Measurements from ENCODE around the gene G3BP1.

The G3BP1 gene

DNA sequence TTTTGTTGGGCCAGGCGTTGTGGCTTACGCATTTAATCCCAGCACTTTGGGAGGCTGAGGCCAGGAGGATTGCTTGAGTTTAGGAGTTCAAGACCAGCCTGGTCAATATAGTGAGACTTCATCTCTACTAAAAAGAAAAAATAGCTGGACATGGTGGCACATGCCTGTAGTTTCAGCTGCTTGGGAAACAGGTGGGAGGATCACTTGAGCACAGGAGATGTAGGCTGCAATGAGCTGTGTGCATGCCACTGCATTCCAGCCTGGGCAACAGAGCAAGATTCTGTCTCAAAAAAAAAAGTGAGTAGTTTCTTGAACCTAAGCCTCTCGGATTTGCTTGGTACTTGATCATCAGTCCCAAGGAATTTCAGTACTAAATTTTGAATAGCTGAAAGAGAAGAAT, 26.9 kb downstream of the G3BP1 start:
- no peaks in the 10 kb centered on the region for H3K9me3 ChIP-seq (ENCODE audit: control insufficient read depth, insufficient read depth, low read length)
- H3K9me2 ChIP-seq (replicated peaks; ENCODE audit: control insufficient read depth, low read length): no peaks in the 10 kb centered on the region
- H3F3A ChIP-seq (ENCODE audit: control insufficient read depth, insufficient read depth): peaks cover 8% of the 10 kb centered on the region; the same call in 1 of the 2 replicates
- H3K79me2 ChIP-seq (ENCODE audit: control insufficient read depth, low read length): peaks cover 58% of the 10 kb centered on the region
- peaks cover 8% of the 10 kb centered on the region; the same call in 1 of the 2 replicates for H4K20me1 ChIP-seq (ENCODE audit: control insufficient read depth, insufficient read depth, low read depth, low read length)
- no peak overlapping the region for H3K27ac ChIP-seq (ENCODE audit: low read depth, low read length)
- no peak overlapping the region for H3K4me3 ChIP-seq (ENCODE audit: low read length)
- H3K36me3 ChIP-seq (ENCODE audit: control insufficient read depth, low read length): peaks cover 98% of the 10 kb centered on the region
- H3K4me2 ChIP-seq (ENCODE audit: low read length): no peak overlapping the region
- no peak for TF ChIP-seq EZH2phosphoT487 (IDR thresholded peaks at IDR 0.05; ENCODE audit: borderline replicate concordance, low read length)
- TF ChIP-seq, protein P1, sequence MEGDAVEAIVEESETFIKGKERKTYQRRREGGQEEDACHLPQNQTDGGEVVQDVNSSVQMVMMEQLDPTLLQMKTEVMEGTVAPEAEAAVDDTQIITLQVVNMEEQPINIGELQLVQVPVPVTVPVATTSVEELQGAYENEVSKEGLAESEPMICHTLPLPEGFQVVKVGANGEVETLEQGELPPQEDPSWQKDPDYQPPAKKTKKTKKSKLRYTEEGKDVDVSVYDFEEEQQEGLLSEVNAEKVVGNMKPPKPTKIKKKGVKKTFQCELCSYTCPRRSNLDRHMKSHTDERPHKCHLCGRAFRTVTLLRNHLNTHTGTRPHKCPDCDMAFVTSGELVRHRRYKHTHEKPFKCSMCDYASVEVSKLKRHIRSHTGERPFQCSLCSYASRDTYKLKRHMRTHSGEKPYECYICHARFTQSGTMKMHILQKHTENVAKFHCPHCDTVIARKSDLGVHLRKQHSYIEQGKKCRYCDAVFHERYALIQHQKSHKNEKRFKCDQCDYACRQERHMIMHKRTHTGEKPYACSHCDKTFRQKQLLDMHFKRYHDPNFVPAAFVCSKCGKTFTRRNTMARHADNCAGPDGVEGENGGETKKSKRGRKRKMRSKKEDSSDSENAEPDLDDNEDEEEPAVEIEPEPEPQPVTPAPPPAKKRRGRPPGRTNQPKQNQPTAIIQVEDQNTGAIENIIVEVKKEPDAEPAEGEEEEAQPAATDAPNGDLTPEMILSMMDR (IDR thresholded peaks at IDR 0.05; ENCODE audit: low read depth, low read length, poor library complexity, severe bottlenecking): no peak
- no peaks in the 10 kb centered on the region for H3K4me1 ChIP-seq (ENCODE audit: control insufficient read depth, low read length)
- no peaks in the 10 kb centered on the region for H3K27me3 ChIP-seq (ENCODE audit: control insufficient read depth, low read length)

DNA sequence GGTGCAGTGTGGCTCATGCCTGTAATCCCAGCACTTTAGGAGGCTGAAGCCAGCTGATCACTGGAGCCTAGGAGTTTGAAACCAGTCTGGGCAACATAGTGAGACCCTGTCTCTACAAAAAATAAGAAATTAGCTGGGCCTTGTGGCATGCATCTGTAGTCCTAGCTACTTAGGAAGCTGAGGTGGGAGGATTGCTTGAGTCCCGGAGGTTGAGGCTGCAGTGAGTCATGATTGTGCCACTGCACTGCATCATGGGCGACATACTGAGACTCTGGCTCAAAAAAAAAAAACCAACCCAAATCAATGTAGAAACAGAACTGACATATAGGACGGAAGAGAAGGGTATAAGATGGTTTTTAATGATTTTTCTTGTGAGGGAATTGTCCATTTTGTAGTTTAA, 27.7 kb downstream of the G3BP1 start:
- Histone ChIP-seq H3K79me2 (ENCODE audit: control insufficient read depth, low read length) (peaks cover 54% of the 10 kb centered on the region), H3K4me1 (ENCODE audit: control insufficient read depth, low read length) (no peaks in the 10 kb centered on the region), H3K27me3 (ENCODE audit: control insufficient read depth, low read length) (no peaks in the 10 kb centered on the region), H3K4me3 (ENCODE audit: low read length) (no peak overlapping the region), H3K4me2 (ENCODE audit: low read length) (no peak overlapping the region), H3K9me2 (replicated peaks; ENCODE audit: control insufficient read depth, low read length) (no peaks in the 10 kb centered on the region), H3K27ac (ENCODE audit: low read depth, low read length) (no peak overlapping the region), H3K9me3 (ENCODE audit: control insufficient read depth, insufficient read depth, low read length) (no peaks in the 10 kb centered on the region), H3F3A (ENCODE audit: control insufficient read depth, insufficient read depth) (peaks cover 3% of the 10 kb centered on the region; the same call in 1 of the 2 replicates), H3K36me3 (ENCODE audit: control insufficient read depth, low read length) (peaks cover 98% of the 10 kb centered on the region), H4K20me1 (ENCODE audit: control insufficient read depth, insufficient read depth, low read depth, low read length) (peaks cover 8% of the 10 kb centered on the region; the same call in 1 of the 2 replicates)
- no peak for TF ChIP-seq EZH2phosphoT487 (IDR thresholded peaks at IDR 0.05; ENCODE audit: borderline replicate concordance, low read length)
- TF ChIP-seq, protein P1 (IDR thresholded peaks at IDR 0.05; ENCODE audit: low read depth, low read length, poor library complexity, severe bottlenecking): no peak

DNA sequence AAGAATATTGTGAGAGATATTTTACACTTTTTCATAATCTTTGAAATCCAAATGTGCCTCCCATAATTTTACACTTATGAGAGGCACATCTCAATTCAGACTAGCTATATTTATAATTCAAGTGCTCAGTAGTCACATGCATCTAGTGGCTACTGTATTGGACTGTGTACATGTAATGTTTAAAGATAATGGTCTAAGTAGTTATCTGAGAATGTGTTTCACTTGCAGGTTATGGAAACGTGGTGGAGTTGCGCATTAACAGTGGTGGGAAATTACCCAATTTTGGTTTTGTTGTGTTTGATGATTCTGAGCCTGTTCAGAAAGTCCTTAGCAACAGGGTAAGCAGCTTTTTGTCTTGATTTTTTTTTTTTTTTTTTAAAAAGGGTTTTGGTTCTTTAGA, 28.8 kb downstream of the G3BP1 start:
- Histone ChIP-seq H3K4me2 (ENCODE audit: low read length) (no peak overlapping the region), H3K4me1 (ENCODE audit: control insufficient read depth, low read length) (no peaks in the 10 kb centered on the region), H3K9me2 (replicated peaks; ENCODE audit: control insufficient read depth, low read length) (no peaks in the 10 kb centered on the region), H3F3A (ENCODE audit: control insufficient read depth, insufficient read depth) (0 out of 2 replicates have a peak, but pooled peaks cover 3% of the 10 kb centered on the region), H4K20me1 (ENCODE audit: control insufficient read depth, insufficient read depth, low read depth, low read length) (peaks cover 8% of the 10 kb centered on the region; the same call in 1 of the 2 replicates), H3K4me3 (ENCODE audit: low read length) (no peak overlapping the region), H3K79me2 (ENCODE audit: control insufficient read depth, low read length) (peaks cover 46% of the 10 kb centered on the region), H3K27ac (ENCODE audit: low read depth, low read length) (no peak overlapping the region), H3K27me3 (ENCODE audit: control insufficient read depth, low read length) (no peaks in the 10 kb centered on the region), H3K36me3 (ENCODE audit: control insufficient read depth, low read length) (peaks cover 98% of the 10 kb centered on the region), H3K9me3 (ENCODE audit: control insufficient read depth, insufficient read depth, low read length) (no peaks in the 10 kb centered on the region)
- TF ChIP-seq, protein P1 (IDR thresholded peaks at IDR 0.05; ENCODE audit: low read depth, low read length, poor library complexity, severe bottlenecking): no peak
- no peak for TF ChIP-seq EZH2phosphoT487 (IDR thresholded peaks at IDR 0.05; ENCODE audit: borderline replicate concordance, low read length)

Data from DOHH2 (cell line).